ENCODE measurements around the gene SOHLH2.

Gene SOHLH2

GRCh38 chr13:36212789-36213188 lies 1.6 kb downstream of the SOHLH2 start:
- H3K4me1 Mint-ChIP-seq (ENCODE audit: low read depth): no peaks in the 10 kb centered on the region
- H3K27ac Mint-ChIP-seq: no peak overlapping the region
- H3K9me3 Mint-ChIP-seq: peaks cover 5% of the 10 kb centered on the region
- H3K36me3 Mint-ChIP-seq (ENCODE audit: low read depth): no peaks in the 10 kb centered on the region
- no peak overlapping the region for H3K4me3 Mint-ChIP-seq
- H3K27me3 Mint-ChIP-seq (ENCODE audit: low read depth): no peaks in the 10 kb centered on the region

GRCh38 chr13:36211567-36211966 lies 2.8 kb downstream of the SOHLH2 start:
- Mint-ChIP-seq H3K36me3 (ENCODE audit: low read depth) (no peaks in the 10 kb centered on the region), H3K27ac (no peak overlapping the region), H3K27me3 (ENCODE audit: low read depth) (no peaks in the 10 kb centered on the region), H3K4me1 (ENCODE audit: low read depth) (no peaks in the 10 kb centered on the region), H3K4me3 (no peak overlapping the region), H3K9me3 (no peaks in the 10 kb centered on the region)

DNA sequence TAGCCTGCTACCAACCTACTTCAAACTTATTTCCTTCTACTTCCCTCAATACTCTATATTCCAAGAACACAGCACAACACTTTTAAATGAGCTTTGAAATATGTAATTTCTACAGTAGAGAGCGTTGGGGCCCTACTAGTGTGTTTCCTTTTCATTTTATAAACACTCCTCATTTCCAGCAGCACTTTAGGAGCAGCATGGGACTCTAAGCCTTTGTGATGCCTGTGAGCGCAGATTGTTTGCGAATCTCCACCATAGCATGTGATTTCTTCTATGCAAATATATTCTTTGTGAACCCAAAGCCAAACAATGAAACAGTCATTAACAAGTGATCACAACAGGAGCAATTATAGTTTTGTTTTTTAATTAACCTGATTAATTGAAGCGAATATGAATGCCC lies 3.6 kb downstream of the SOHLH2 start:
- H3K36me3 Mint-ChIP-seq (ENCODE audit: low read depth): no peaks in the 10 kb centered on the region
- no peaks in the 10 kb centered on the region for H3K9me3 Mint-ChIP-seq
- H3K27ac Mint-ChIP-seq: no peak overlapping the region
- H3K27me3 Mint-ChIP-seq (ENCODE audit: low read depth): no peaks in the 10 kb centered on the region
- H3K4me3 Mint-ChIP-seq: no peak overlapping the region
- no peaks in the 10 kb centered on the region for H3K4me1 Mint-ChIP-seq (ENCODE audit: low read depth)

DNA sequence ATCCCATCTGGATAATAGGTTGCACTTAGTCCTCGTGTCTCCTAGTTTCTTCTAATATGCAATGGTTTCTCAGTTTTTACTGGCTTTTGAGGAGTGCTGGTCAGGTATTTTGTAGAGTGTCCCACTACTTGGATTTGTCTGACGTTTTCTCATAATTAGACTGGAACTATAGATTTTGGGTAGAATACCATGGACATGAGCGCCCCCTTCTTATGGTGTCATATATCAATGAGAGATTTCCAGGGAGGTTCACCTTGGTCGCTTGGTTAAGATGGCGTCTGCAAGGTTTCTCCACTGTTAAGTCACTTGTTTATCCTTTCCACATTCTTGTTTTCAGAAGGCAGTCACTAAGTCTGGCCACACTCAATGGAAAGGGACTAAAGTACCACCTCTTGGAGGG lies 6.7 kb downstream of the SOHLH2 start:
- no peak overlapping the region for H3K27ac Mint-ChIP-seq
- no peaks in the 10 kb centered on the region for H3K36me3 Mint-ChIP-seq (ENCODE audit: low read depth)
- no peak overlapping the region for H3K4me3 Mint-ChIP-seq
- no peaks in the 10 kb centered on the region for H3K9me3 Mint-ChIP-seq
- no peaks in the 10 kb centered on the region for H3K27me3 Mint-ChIP-seq (ENCODE audit: low read depth)
- H3K4me1 Mint-ChIP-seq (ENCODE audit: low read depth): no peaks in the 10 kb centered on the region

GRCh38 chr13:36193151-36193855 lies 21.1 kb downstream of the SOHLH2 start:
- Mint-ChIP-seq H3K27me3 (ENCODE audit: low read depth) (no peaks in the 10 kb centered on the region), H3K27ac (no peak overlapping the region), H3K36me3 (ENCODE audit: low read depth) (no peaks in the 10 kb centered on the region), H3K4me1 (ENCODE audit: low read depth) (no peaks in the 10 kb centered on the region), H3K9me3 (no peaks in the 10 kb centered on the region), H3K4me3 (no peak overlapping the region)

GRCh38 chr13:36192166-36192565 lies 22.2 kb downstream of the SOHLH2 start:
- Mint-ChIP-seq H3K36me3 (ENCODE audit: low read depth) (no peaks in the 10 kb centered on the region), H3K27me3 (ENCODE audit: low read depth) (no peaks in the 10 kb centered on the region), H3K4me3 (no peak overlapping the region), H3K9me3 (no peaks in the 10 kb centered on the region), H3K4me1 (ENCODE audit: low read depth) (no peaks in the 10 kb centered on the region), H3K27ac (no peak overlapping the region)

DNA sequence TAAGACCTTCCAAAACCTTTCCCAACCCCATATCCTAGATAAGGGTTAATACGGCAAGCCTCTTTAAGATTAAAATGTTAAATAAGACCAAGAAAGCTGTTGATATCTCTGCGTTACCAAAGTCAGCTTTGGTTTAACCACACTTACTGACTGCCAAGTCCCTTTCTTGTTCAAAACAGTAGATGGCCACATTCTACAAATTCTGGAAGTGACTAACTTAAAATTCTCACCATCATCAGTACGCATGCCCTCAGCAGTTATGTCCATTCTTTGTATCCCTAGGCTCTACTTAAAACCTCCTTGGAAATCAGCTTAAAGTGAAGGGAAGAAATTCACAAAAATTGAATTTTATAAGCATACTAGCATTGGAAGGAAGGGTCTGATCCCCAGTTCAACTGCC lies 23.6 kb downstream of the SOHLH2 start:
- H3K4me3 Mint-ChIP-seq: no peak overlapping the region
- no peaks in the 10 kb centered on the region for H3K36me3 Mint-ChIP-seq (ENCODE audit: low read depth)
- H3K27me3 Mint-ChIP-seq (ENCODE audit: low read depth): no peaks in the 10 kb centered on the region
- no peaks in the 10 kb centered on the region for H3K4me1 Mint-ChIP-seq (ENCODE audit: low read depth)
- H3K27ac Mint-ChIP-seq: no peak overlapping the region
- H3K9me3 Mint-ChIP-seq: no peaks in the 10 kb centered on the region

DNA sequence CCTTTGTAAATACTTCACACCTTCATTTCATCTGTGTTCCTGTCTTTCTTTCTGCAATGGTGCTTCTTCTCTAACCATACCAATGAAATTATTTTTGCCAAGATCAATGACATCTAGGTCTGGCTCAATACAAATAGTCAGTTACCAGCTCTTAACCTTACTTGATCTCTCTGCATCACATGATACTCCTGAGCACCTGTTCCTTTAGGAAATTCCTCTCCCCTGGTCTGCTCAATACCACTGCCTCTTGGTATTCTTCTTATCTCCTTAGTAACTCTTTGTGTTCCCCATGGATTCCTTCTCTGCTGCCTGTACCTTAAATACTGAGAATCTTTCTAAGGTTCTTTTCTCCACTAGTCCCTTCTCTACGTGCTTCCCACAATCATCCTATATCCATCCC lies 25.9 kb downstream of the SOHLH2 start:
- no peak overlapping the region for H3K27ac Mint-ChIP-seq
- H3K4me3 Mint-ChIP-seq: no peak overlapping the region
- H3K4me1 Mint-ChIP-seq (ENCODE audit: low read depth): no peaks in the 10 kb centered on the region
- H3K36me3 Mint-ChIP-seq (ENCODE audit: low read depth): no peaks in the 10 kb centered on the region
- no peaks in the 10 kb centered on the region for H3K27me3 Mint-ChIP-seq (ENCODE audit: low read depth)
- H3K9me3 Mint-ChIP-seq: no peaks in the 10 kb centered on the region

- H3K27ac Mint-ChIP-seq: no peak overlapping the region
- H3K4me1 Mint-ChIP-seq (ENCODE audit: low read depth): no peaks in the 10 kb centered on the region
- no peaks in the 10 kb centered on the region for H3K27me3 Mint-ChIP-seq (ENCODE audit: low read depth)
- H3K4me3 Mint-ChIP-seq: no peak overlapping the region
- H3K36me3 Mint-ChIP-seq (ENCODE audit: low read depth): no peaks in the 10 kb centered on the region
- no peaks in the 10 kb centered on the region for H3K9me3 Mint-ChIP-seq
Observed at GRCh38 chr13:36183901-36184300, 30.5 kb downstream of the SOHLH2 start.

DNA sequence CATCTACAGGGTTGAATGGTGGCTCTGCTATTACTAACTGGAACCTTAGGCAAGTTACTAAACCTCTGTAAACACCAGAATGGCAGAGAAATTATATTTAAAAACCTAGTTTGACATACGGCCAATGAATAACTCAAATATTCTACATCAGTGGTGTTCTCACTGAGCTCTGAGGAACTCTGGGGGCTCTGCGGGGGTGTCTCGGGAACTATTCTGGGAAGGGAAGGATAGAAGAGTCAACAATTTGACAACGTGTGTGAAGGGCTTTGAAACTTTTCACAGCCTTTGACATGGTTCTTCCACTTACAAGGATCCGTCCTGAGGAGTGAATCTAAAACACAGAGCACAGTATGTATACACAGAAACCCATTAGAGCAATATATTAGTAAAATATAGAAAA lies 38.7 kb downstream of the SOHLH2 start:
- Mint-ChIP-seq H3K4me3 (no peak overlapping the region), H3K27ac (no peak overlapping the region), H3K36me3 (ENCODE audit: low read depth) (no peaks in the 10 kb centered on the region), H3K9me3 (no peaks in the 10 kb centered on the region), H3K4me1 (ENCODE audit: low read depth) (no peaks in the 10 kb centered on the region), H3K27me3 (ENCODE audit: low read depth) (no peaks in the 10 kb centered on the region)

DNA sequence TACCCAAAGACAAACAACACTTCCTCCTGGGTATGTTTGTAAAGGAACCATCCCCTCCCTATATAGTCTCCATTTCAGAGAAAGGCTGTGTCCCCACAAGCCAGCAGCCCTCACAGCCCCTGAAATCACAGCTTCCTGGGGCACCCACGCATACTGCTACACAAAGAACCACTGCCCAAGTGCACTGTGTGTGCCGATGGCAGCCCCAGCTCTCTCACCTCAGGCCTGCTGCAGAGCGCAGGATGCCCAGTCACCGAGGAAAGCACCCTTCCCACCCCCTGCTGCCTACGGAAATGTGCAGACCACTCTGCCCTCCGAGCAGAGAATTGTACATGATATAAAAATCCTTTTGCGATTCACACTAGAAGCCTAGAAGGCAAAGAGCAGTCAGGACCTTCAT lies 39.4 kb downstream of the SOHLH2 start:
- Mint-ChIP-seq H3K27ac (no peak overlapping the region), H3K4me1 (ENCODE audit: low read depth) (no peaks in the 10 kb centered on the region), H3K4me3 (no peak overlapping the region), H3K27me3 (ENCODE audit: low read depth) (no peaks in the 10 kb centered on the region), H3K36me3 (ENCODE audit: low read depth) (no peaks in the 10 kb centered on the region), H3K9me3 (no peaks in the 10 kb centered on the region)

DNA sequence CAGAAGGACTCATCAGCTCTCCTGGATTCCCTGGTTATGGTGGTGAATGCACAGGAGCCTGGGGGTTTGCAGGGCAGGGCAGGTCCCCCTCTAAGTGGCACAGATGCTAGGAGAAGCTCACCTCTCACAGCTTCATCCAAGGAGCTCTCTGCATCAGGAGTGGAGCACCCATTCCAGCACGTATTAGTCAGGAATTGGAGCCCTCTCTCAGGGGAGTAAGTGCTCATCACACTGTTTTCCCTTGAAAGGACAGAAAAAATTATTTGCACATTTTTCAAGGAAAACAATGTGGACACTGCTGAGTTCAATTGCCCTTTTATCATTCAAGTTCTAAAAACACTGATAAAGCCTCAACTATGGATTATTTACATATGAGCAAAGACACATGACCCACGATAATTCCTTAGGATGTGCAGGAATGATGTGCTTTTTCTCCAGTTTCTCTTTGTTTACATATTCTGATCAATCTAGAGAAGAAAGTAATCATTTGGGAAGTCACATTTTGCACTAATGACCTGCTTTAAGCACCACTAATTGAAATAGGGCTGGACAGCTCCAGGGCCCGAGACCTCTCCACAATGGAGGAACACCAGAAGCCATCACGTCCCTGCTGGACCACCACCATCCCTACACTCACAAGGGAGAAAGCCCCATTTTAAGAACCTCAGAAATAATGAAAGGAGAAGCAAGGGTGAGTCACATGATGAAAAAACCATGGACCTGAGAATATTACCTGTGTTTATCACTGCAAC lies 40.6 kb downstream of the SOHLH2 start:
- Mint-ChIP-seq H3K27ac (no peak overlapping the region), H3K36me3 (ENCODE audit: low read depth) (no peaks in the 10 kb centered on the region), H3K4me1 (ENCODE audit: low read depth) (no peaks in the 10 kb centered on the region), H3K9me3 (no peaks in the 10 kb centered on the region), H3K4me3 (no peak overlapping the region), H3K27me3 (ENCODE audit: low read depth) (no peaks in the 10 kb centered on the region)

- no peak overlapping the region for H3K4me3 Mint-ChIP-seq
- no peaks in the 10 kb centered on the region for H3K27me3 Mint-ChIP-seq (ENCODE audit: low read depth)
Observed at GRCh38 chr13:36166046-36166445, 48.3 kb downstream of the SOHLH2 start.

GRCh38 chr13:36163809-36164308 lies 50.5 kb downstream of the SOHLH2 start:
- H3K27me3 Mint-ChIP-seq (ENCODE audit: low read depth): no peaks in the 10 kb centered on the region
- no peaks in the 10 kb centered on the region for H3K36me3 Mint-ChIP-seq (ENCODE audit: low read depth)
- H3K4me1 Mint-ChIP-seq (ENCODE audit: low read depth): no peaks in the 10 kb centered on the region
- H3K9me3 Mint-ChIP-seq: peaks cover 6% of the 10 kb centered on the region
- H3K4me3 Mint-ChIP-seq: no peak overlapping the region
- H3K27ac Mint-ChIP-seq: no peak overlapping the region

More at GRCh38 chr13:36166046-36166445, 48.3 kb downstream of the SOHLH2 start:
- no peaks in the 10 kb centered on the region for H3K4me1 Mint-ChIP-seq (ENCODE audit: low read depth)
- H3K27ac Mint-ChIP-seq: no peak overlapping the region
- no peaks in the 10 kb centered on the region for H3K36me3 Mint-ChIP-seq (ENCODE audit: low read depth)
- peaks cover 6% of the 10 kb centered on the region for H3K9me3 Mint-ChIP-seq

DNA sequence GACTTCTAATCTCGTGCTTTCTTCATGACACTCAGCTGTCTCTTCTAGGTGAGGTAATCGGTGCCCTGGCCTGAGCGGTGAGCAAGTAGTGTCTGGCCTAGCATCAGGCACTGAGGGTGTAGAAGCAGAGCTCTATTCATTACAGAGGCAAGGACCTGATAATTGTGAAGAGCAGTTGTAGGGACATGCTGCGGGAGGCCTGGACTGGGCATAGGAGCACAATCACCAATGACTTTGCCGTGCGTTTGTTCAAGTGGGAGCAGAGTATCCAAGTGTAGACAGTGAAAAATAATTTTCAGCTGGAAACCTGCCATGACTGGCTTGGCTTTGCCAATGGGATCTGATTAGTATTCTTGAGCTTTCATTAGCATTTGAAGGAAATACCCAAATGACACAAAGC lies 51.1 kb downstream of the SOHLH2 start:
- H3K4me3 Mint-ChIP-seq: no peak overlapping the region
- H3K36me3 Mint-ChIP-seq (ENCODE audit: low read depth): no peaks in the 10 kb centered on the region

More for the DNA sequence above, 51.1 kb downstream of the SOHLH2 start:
- Mint-ChIP-seq H3K27me3 (ENCODE audit: low read depth) (no peaks in the 10 kb centered on the region), H3K4me1 (ENCODE audit: low read depth) (no peaks in the 10 kb centered on the region), H3K27ac (no peak overlapping the region), H3K9me3 (peaks cover 6% of the 10 kb centered on the region)
